PC-3 (cell line): ENCODE data around the gene VDR. TPM values are rescaled to one million over a fixed set of nuclear protein-coding genes. Genes with fewer than 3 reads are reported as not detected.
A peak's percentile ranks its signal among the peaks of the same experiment; 100 is the strongest.

Experiments
- ATAC-seq: fragments of 200-7000 bp; cut with Tn5 transposase; 2 replicates; pipeline ENCODE4 v1.9.1; 2020; ENCODE audit warnings: mild to moderate bottlenecking, moderate library complexity
- BruUV-seq: library from RNA; stranded (reverse); fragments of 400-500 nt; replicated peaks from 2 replicates; lab custom pipeline; 2021; lab: Mats Ljungman, UMichigan
- CTCF ChIA-PET: fragments of 300-600 bp; sonication (Branson Sonifier 250); formaldehyde crosslinking; loops from one replicate; lab custom pipeline; 2022; ENCODE audit warnings: antibody characterized with exemption; lab: Charles Lee
- POLR2A ChIA-PET: fragments of 300-600 bp; sonication (Branson Sonifier 250); formaldehyde crosslinking; loops from one replicate; lab custom pipeline; 2022; ENCODE audit warnings: antibody characterized with exemption; ENCODE audit not compliant: unreplicated experiment; lab: Charles Lee
- DNase-seq: peaks from one replicate; pipeline ENCODE4 v3.0.0-alpha.2; 2015
- H2AFZ ChIP-seq: fragments of 300-600 bp; sonication (generic); 2 replicates; pipeline ENCODE4 v1.6.0; 2016; ENCODE audit warnings: antibody characterized with exemption, low read length
- H3F3A ChIP-seq: fragments of 300-600 bp; sonication (generic); one replicate; pipeline ENCODE4 v1.6.0; 2017; ENCODE audit warnings: antibody characterized with exemption, low read length, control low read depth, mild to moderate bottlenecking; ENCODE audit not compliant: unreplicated experiment
- H3K27ac ChIP-seq: fragments of 300-600 bp; sonication (generic); 2 replicates; pipeline ENCODE4 v1.5.1; 2016; ENCODE audit warnings: mild to moderate bottlenecking, low read length
- H3K27me3 ChIP-seq: fragments of 300-600 bp; sonication (generic); 2 replicates; pipeline ENCODE4 v1.6.1; 2016; ENCODE audit warnings: low read length, mixed read lengths
- H3K36me3 ChIP-seq: fragments of 300-600 bp; sonication (generic); 2 replicates; pipeline ENCODE4 v1.6.1; 2016; ENCODE audit warnings: low read depth, mixed run types, low read length, mixed read lengths
- H3K4me1 ChIP-seq: fragments of 300-600 bp; sonication (generic); 2 replicates; pipeline ENCODE4 v1.5.1; 2016; ENCODE audit warnings: low read length; ENCODE audit not compliant: insufficient read depth
- H3K4me2 ChIP-seq: fragments of 300-600 bp; sonication (generic); 2 replicates; pipeline ENCODE4 v1.6.0; 2016; ENCODE audit warnings: low read length
- H3K4me3 ChIP-seq: fragments of 300-600 bp; sonication (generic); 2 replicates; pipeline ENCODE4 v1.5.1; 2016; ENCODE audit warnings: mild to moderate bottlenecking, low read length, mixed read lengths
- H3K79me2 ChIP-seq: fragments of 300-600 bp; sonication (generic); 2 replicates; pipeline ENCODE4 v1.6.1; 2017; ENCODE audit warnings: low read length, mixed read lengths
- H3K9ac ChIP-seq: fragments of 300-600 bp; sonication (generic); 2 replicates; pipeline ENCODE4 v1.6.0; 2016; ENCODE audit warnings: mild to moderate bottlenecking, low read length
- H3K9me2 ChIP-seq: fragments of 300-600 bp; sonication (generic); replicated peaks from 2 replicates; pipeline ENCODE4 v1.6.1; 2016; ENCODE audit warnings: mixed run types, low read length, mixed read lengths
- H3K9me3 ChIP-seq: fragments of 300-600 bp; sonication (generic); 2 replicates; pipeline ENCODE4 v1.6.1; 2016; ENCODE audit warnings: low read length, mixed read lengths
- H4K20me1 ChIP-seq: fragments of 300-600 bp; sonication (generic); 2 replicates; pipeline ENCODE4 v1.6.1; 2016; ENCODE audit warnings: low read length, mixed read lengths
- EZH2 ChIP-seq: fragments of 300-600 bp; sonication (generic); IDR thresholded peaks from one replicate; pipeline ENCODE4 v1.6.1; 2017; ENCODE audit warnings: antibody characterized with exemption, mild to moderate bottlenecking, low read length; ENCODE audit not compliant: unreplicated experiment
- EZH2phosphoT487 ChIP-seq: fragments of 300-600 bp; sonication (generic); IDR thresholded peaks from 2 replicates; pipeline ENCODE4 v1.6.1; 2018; ENCODE audit warnings: mild to moderate bottlenecking, antibody characterized with exemption, low read length, borderline replicate concordance
- intact Hi-C: fragments of 100-400 bp; cut with micrococcal nuclease; formaldehyde crosslinking; loops from 2 replicates; pipeline ENCODE4 v1.9.0; 2023
- total RNA-seq: library from RNA; depleted of rRNA; stranded (reverse); fragments of >200 nt; gene quantifications from 2 replicates; pipeline ENCODE4 v1.2.3, GENCODE V29; 2014
- TF ChIP-seq, protein P1 (sequence below): fragments of 300-600 bp; sonication (generic); conservative IDR thresholded peaks from 2 replicates; pipeline ENCODE4 v1.5.1; 2017; ENCODE audit warnings: antibody characterized with exemption, low read depth, mild to moderate bottlenecking, low read length

Gene VDR
- total RNA-seq, 1 experiment from 2014 or later = 19.9 TPM

DNA sequence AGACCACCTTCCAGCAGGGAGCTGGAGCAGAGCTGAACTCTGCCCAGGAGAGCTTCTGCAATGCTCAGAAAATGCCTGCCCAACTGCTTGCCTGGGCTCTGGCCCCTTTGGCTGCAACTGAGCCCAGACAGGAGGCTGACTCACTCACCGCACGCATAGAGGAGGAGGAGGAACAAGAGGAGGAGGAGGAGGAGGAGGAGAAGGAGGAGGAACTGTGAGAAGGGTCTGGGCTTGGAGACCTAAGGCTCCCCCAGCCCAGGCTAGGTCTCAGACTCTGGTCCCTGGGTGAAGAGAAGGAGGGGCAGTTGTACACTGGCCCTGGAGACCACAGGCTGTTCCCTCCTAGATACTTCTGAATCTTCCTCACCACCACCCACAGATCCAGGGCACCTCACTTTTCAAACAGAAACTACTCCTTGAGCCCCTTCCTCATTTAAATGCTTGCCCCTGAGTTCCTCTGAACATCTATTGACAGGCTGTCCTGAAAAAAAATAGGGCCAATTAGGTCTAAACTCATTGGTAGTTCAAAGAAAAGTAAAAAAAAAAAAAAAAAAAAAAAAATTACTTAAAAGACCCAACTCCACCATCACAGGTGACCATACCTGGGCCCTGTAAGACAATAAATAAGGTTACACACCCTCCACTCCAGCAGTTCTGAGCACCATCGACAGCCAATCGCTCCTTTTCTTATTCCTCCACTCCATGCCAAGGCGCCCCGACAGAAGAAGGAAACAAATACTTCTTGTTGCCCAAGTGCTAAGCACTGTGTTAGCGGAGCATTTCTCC, 674 bp downstream of the VDR start:
- Histone ChIP-seq H4K20me1 (peaks cover 3% of the 10 kb centered on the region; the same call in 1 of the 2 replicates), H3K36me3 (peaks cover 5% of the 10 kb centered on the region; the same call in 1 of the 2 replicates), H3K27ac (peak overlapping the region; percentile 50), H3K27me3 (no peaks in the 10 kb centered on the region), H3K9me3 (no peaks in the 10 kb centered on the region), H2AFZ (peak overlapping the region; percentile 82), H3K4me1 (peaks cover 44% of the 10 kb centered on the region), H3K4me2 (peak overlapping the region; percentile 90), H3K9ac (peak overlapping the region; percentile 77), H3K79me2 (peaks cover 50% of the 10 kb centered on the region), H3K9me2 (no peaks in the 10 kb centered on the region), H3F3A (no peaks in the 10 kb centered on the region), H3K4me3 (peak overlapping the region; percentile 86)
- ChIA-PET POLR2A (interaction anchor here (0.6 kb wide), 2 partner anchors 17 to 29 kb away, joined by 3 to 5 read pairs; no protein-coding TSS in a partner anchor), CTCF (interaction anchor here (1.0 to 1.6 kb wide), 5 partner anchors 7 to 65 kb away, joined by 3 to 18 read pairs (median 4); no protein-coding TSS in a partner anchor)
- TF ChIP-seq EZH2 = no peak
- TF ChIP-seq, protein P1, sequence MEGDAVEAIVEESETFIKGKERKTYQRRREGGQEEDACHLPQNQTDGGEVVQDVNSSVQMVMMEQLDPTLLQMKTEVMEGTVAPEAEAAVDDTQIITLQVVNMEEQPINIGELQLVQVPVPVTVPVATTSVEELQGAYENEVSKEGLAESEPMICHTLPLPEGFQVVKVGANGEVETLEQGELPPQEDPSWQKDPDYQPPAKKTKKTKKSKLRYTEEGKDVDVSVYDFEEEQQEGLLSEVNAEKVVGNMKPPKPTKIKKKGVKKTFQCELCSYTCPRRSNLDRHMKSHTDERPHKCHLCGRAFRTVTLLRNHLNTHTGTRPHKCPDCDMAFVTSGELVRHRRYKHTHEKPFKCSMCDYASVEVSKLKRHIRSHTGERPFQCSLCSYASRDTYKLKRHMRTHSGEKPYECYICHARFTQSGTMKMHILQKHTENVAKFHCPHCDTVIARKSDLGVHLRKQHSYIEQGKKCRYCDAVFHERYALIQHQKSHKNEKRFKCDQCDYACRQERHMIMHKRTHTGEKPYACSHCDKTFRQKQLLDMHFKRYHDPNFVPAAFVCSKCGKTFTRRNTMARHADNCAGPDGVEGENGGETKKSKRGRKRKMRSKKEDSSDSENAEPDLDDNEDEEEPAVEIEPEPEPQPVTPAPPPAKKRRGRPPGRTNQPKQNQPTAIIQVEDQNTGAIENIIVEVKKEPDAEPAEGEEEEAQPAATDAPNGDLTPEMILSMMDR = peak; percentile 14; the same call in 1 of the 2 replicates
- no peak for TF ChIP-seq EZH2phosphoT487
- ATAC-seq (peak; percentile 56), DNase-seq (peak; percentile 86)
- intact Hi-C loops = loop anchor here (2.0 to 10.0 kb wide), 3 partner anchors 45 to 281 kb away; partner anchors contain the start of gene CCDC184
- BruUV-seq = TSS peak; percentile 71

DNA sequence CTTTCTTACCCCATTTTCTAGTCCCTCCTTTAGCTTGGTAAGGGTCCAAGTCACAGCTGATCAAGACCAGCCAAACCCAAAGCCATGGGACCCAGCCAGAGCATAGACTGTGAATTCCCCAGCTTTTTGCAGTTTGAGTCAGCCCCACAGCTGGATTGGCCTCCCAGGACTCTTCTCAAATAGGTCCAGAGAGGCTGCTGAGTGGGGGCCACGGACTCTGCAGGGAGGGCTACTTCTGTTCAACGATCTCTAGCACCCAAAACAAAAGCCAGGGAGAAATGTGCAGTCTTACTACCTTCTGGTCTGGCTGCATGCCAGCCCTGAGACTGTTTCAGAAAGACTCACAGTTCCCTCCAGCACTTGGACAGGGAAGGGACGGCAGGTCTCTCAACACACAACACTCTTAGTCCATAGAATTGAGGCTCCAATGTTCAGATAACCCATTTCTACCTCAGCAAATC, 1.6 kb downstream of the VDR start:
- ATAC-seq = no peak
- no peaks in the 10 kb centered on the region for H3K27me3 ChIP-seq
- H3K4me3 ChIP-seq = peak overlapping the region; percentile 86
- H3K9me3 ChIP-seq = no peaks in the 10 kb centered on the region
- no peak overlapping the region for H2AFZ ChIP-seq
- H3K9me2 ChIP-seq = no peaks in the 10 kb centered on the region
- CTCF ChIA-PET = no interaction called here
- POLR2A ChIA-PET = interaction anchor here (0.5 kb wide), 1 partner anchor 123 kb away, joined by 5 read pairs; no protein-coding TSS in a partner anchor
- intact Hi-C loops = loop anchor here (10.0 kb wide), 2 partner anchors 122 to 282 kb away; partner anchors contain the start of gene CCDC184
- H3K4me1 ChIP-seq = peaks cover 44% of the 10 kb centered on the region
- TF ChIP-seq EZH2phosphoT487 (no peak), EZH2 (no peak)
- TF ChIP-seq, protein P1 = no peak
- H3K36me3 ChIP-seq = peaks cover 7% of the 10 kb centered on the region; the same call in 1 of the 2 replicates
- H3K9ac ChIP-seq = peak overlapping the region; percentile 77
- peak overlapping the region; percentile 50 for H3K27ac ChIP-seq
- BruUV-seq = no TSS peak
- H3K4me2 ChIP-seq = peak overlapping the region; percentile 90
- H3F3A ChIP-seq = no peaks in the 10 kb centered on the region
- H4K20me1 ChIP-seq = peaks cover 3% of the 10 kb centered on the region; the same call in 1 of the 2 replicates
- DNase-seq = peak; percentile 60
- H3K79me2 ChIP-seq = peaks cover 59% of the 10 kb centered on the region
